K562 treated with DMSO at 1 percent for 48 hours (cell line): ENCODE results near the gene KNCN. TPM values are rescaled to one million over a fixed set of nuclear protein-coding genes. Genes with fewer than 3 reads are reported as not detected.

Experiments used
- total RNA-seq: library from RNA; unstranded; fragments of 300-600 nt; gene quantifications from 2 replicates; pipeline ENCODE4 v1.2.3, GENCODE V29; 2022; ENCODE audit warnings: low replicate concordance; ENCODE audit errors: extremely low read depth

KNCN gene
- total RNA-seq = not detected in 2 replicates

DNA sequence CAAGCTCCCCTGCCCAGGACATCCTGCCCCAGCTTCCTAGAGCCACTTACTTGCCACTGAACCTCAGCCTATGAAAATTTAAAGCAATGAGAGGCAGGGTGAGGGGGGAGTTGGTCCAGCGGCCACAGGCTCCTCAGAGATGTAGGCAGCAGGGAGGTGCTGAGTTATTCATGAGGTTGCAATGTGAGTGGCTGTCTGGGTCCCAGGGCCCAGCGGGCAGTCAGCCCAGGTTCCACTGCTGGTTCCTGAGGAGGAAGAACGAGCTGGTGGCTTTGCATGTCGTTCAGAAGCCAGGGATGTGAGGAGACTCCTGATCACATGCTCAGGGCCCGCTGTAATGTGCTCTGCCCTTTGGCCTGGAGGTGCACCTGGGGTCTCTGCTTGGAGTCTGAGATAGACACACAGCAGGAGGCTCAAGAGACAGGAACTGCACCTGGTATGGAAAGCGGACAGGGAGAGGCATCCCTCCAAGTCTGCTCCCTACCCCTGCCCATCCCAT lies at the start of gene KNCN:
Gene KNCN (minus strand): TSS at position 51 of the 499 bp plus-strand sequence. CDS start 432 bp downstream, outside the sequence.

Other genes with a start within 250 kb of the KNCN start
- gene LRRC41, start 248.0 kb downstream of the KNCN start, total RNA-seq = 133 TPM in 1 of 2 replicates, not detected in the other
- 2,170 TPM in 1 of 2 replicates, not detected in the other for gene UQCRH, start 247.9 kb downstream of the KNCN start, total RNA-seq
- gene NSUN4, start 210.8 kb downstream of the KNCN start, total RNA-seq = not detected in 2 replicates
- gene FAAH, start 157.3 kb downstream of the KNCN start, total RNA-seq = not detected in 2 replicates
- gene DMBX1, start 61.8 kb downstream of the KNCN start, total RNA-seq = not detected in 2 replicates
- not detected in 2 replicates for gene MKNK1, start 52.6 kb upstream of the KNCN start, total RNA-seq
- gene MOB3C, start 65.2 kb upstream of the KNCN start, total RNA-seq = not detected in 2 replicates
- gene ATPAF1, start 116.7 kb upstream of the KNCN start, total RNA-seq = not detected in 2 replicates
- gene TEX38, start 120.2 kb upstream of the KNCN start, total RNA-seq = not detected in 2 replicates
- not detected in 2 replicates for gene EFCAB14, start 167.5 kb upstream of the KNCN start, total RNA-seq
- not detected in 2 replicates for gene CYP4B1, start 247.4 kb upstream of the KNCN start, total RNA-seq